Right ventricle myocardium superior (tissue), 1 donor: ENCODE data around the gene ECSCR. TPM values are rescaled to one million over a fixed set of nuclear protein-coding genes. Genes with fewer than 3 reads are reported as not detected.
A peak's percentile ranks its signal among the peaks of the same experiment; 100 is the strongest.

Experiments
- ATAC-seq: fragments of 200-7000 bp; cut with Tn5 transposase; one replicate; pipeline ENCODE4 v1.9.1; 2020; ENCODE audit warnings: mild to moderate bottlenecking; ENCODE audit not compliant: poor library complexity
- DNase-seq: peaks from one replicate; pipeline ENCODE4 v3.0.0-alpha.2; 2020
- intact Hi-C: fragments of 100-400 bp; cut with DNase I; formaldehyde crosslinking; loops from one replicate; pipeline ENCODE4 v1.11.2; 2022
- total RNA-seq: library from RNA; stranded (reverse); fragmentation: NEBNext Ultra II Directional; extraction: Animal tissue kit (Norgen Biotek cat#: 25700); gene quantifications from one replicate; pipeline ENCODE4 v1.2.1, GENCODE V29; 2021
- donor health status: DM: no; HTN: yes; CAD: no; lungs with severe emphysema.

ECSCR gene
- total RNA-seq, 1 donor from 2014 or later, result 18.0 TPM

GRCh38 chr5:139475865-139476617 is 13.5 kb upstream of the ECSCR start:
- DNase-seq (no peak), ATAC-seq (no peak)
- intact Hi-C loops, result no loop called here

GRCh38 chr5:139474890-139475791 is 12.6 kb upstream of the ECSCR start:
- ATAC-seq, result peak; percentile 54
- intact Hi-C loops, result no loop called here
- no peak for DNase-seq

- intact Hi-C loops, result no loop called here
- no peak for ATAC-seq
- no peak for DNase-seq
These were observed 11.0 kb upstream of the ECSCR start for GRCh38 chr5:139473565-139473964.

- no peak for DNase-seq
- intact Hi-C loops, result no loop called here
- no peak for ATAC-seq
These were observed 10.6 kb upstream of the ECSCR start for GRCh38 chr5:139473105-139473504.

- ATAC-seq, result no peak
- intact Hi-C loops, result no loop called here
These were observed 10.0 kb upstream of the ECSCR start for GRCh38 chr5:139472386-139473030.

GRCh38 chr5:139470821-139471300 is 8.3 kb upstream of the ECSCR start, which contains the start of gene SMIM33:
Gene SMIM33, plus strand, starts transcription at chr5:139471004. Its CDS starts 118 bp downstream, at chr5:139471122.
- intact Hi-C loops, result no loop called here
- no peak for DNase-seq
- ATAC-seq, result peak; percentile 13

More at GRCh38 chr5:139472386-139473030, 10.0 kb upstream of the ECSCR start:
- DNase-seq, result no peak

GRCh38 chr5:139468421-139468931 is 5.9 kb upstream of the ECSCR start:
- DNase-seq (no peak), ATAC-seq (no peak)
- intact Hi-C loops, result no loop called here

GRCh38 chr5:139461698-139462097 is 845 bp downstream of the ECSCR start:
- ATAC-seq (no peak), DNase-seq (no peak)
- intact Hi-C loops, result no loop called here

GRCh38 chr5:139461176-139461575 is 1.4 kb downstream of the ECSCR start:
- DNase-seq, result no peak

GRCh38 chr5:139460455-139460854 is 2.1 kb downstream of the ECSCR start:
- intact Hi-C loops, result no loop called here
- ATAC-seq (no peak), DNase-seq (no peak)

More at GRCh38 chr5:139461176-139461575, 1.4 kb downstream of the ECSCR start:
- intact Hi-C loops, result no loop called here
- ATAC-seq, result no peak

GRCh38 chr5:139459451-139459934 is 3.0 kb downstream of the ECSCR start:
- peak; percentile 51 for DNase-seq
- no peak for ATAC-seq
- intact Hi-C loops, result no loop called here

GRCh38 chr5:139458580-139459407 is 3.7 kb downstream of the ECSCR start:
- DNase-seq (no peak), ATAC-seq (peak; percentile 24)
- intact Hi-C loops, result no loop called here

GRCh38 chr5:139457653-139458306 is 4.8 kb downstream of the ECSCR start:
- ATAC-seq, result no peak
- DNase-seq, result no peak
- intact Hi-C loops, result no loop called here

- DNase-seq (no peak), ATAC-seq (no peak)
- intact Hi-C loops, result no loop called here
These were observed 5.3 kb downstream of the ECSCR start for GRCh38 chr5:139457241-139457640.

GRCh38 chr5:139456776-139457175 is 5.8 kb downstream of the ECSCR start:
- no peak for ATAC-seq
- intact Hi-C loops, result no loop called here
- no peak for DNase-seq

GRCh38 chr5:139454568-139455290 is 7.8 kb downstream of the ECSCR start:
- intact Hi-C loops, result no loop called here
- DNase-seq (no peak), ATAC-seq (no peak)
